Measurements from ENCODE around the gene PTGDR.

GRCh38 chr14:52283099-52283498 lies 15.6 kb downstream of the PTGDR start:
- no peak for TF ChIP-seq SIN3A (IDR thresholded peaks at IDR 0.05; ENCODE audit: borderline replicate concordance, insufficient read depth, low read depth, low read length)
- TF ChIP-seq CTCF (IDR thresholded peaks at IDR 0.05), result no peak
- no peak for TF ChIP-seq POLR2AphosphoS5 (IDR thresholded peaks at IDR 0.05; ENCODE audit: low read depth, low read length)
- TF ChIP-seq REST (IDR thresholded peaks at IDR 0.05; ENCODE audit: insufficient read depth in 1 of 2, low read depth in 2 of 2, low read length in 1 of 2), result no peak
- TF ChIP-seq TCF7L2 (IDR thresholded peaks at IDR 0.05; ENCODE audit: low read depth, low read length), result no peak

Data from Panc1 (cell line).